ENCODE measurements around the gene GCAT. TPM values are rescaled to one million over a fixed set of nuclear protein-coding genes. Genes with fewer than 3 reads are reported as not detected.

Gene GCAT
- total and polyA plus RNA-seq, 10 of the 15 experiments (the other 5 are each of a cell fraction or from before 2014, with no cell fraction given): 0.95 to 34.3 (median 15.3) TPM

- TF ChIP-seq, protein P1, sequence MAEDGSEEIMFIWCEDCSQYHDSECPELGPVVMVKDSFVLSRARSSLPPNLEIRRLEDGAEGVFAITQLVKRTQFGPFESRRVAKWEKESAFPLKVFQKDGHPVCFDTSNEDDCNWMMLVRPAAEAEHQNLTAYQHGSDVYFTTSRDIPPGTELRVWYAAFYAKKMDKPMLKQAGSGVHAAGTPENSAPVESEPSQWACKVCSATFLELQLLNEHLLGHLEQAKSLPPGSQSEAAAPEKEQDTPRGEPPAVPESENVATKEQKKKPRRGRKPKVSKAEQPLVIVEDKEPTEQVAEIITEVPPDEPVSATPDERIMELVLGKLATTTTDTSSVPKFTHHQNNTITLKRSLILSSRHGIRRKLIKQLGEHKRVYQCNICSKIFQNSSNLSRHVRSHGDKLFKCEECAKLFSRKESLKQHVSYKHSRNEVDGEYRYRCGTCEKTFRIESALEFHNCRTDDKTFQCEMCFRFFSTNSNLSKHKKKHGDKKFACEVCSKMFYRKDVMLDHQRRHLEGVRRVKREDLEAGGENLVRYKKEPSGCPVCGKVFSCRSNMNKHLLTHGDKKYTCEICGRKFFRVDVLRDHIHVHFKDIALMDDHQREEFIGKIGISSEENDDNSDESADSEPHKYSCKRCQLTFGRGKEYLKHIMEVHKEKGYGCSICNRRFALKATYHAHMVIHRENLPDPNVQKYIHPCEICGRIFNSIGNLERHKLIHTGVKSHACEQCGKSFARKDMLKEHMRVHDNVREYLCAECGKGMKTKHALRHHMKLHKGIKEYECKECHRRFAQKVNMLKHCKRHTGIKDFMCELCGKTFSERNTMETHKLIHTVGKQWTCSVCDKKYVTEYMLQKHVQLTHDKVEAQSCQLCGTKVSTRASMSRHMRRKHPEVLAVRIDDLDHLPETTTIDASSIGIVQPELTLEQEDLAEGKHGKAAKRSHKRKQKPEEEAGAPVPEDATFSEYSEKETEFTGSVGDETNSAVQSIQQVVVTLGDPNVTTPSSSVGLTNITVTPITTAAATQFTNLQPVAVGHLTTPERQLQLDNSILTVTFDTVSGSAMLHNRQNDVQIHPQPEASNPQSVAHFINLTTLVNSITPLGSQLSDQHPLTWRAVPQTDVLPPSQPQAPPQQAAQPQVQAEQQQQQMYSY (CRISPR knock-in tag; IDR thresholded peaks at IDR 0.05): no peak
- TF ChIP-seq TARDBP (IDR thresholded peaks at IDR 0.05; ENCODE audit: borderline replicate concordance) (no peak), EP300 (IDR thresholded peaks at IDR 0.05; ENCODE audit: borderline replicate concordance in 1 of 2, control insufficient read depth in 1 of 2, low read depth in 2 of 2, low read length in 2 of 2) (no peak), SRF (IDR thresholded peaks at IDR 0.05; ENCODE audit: low read depth in 2 of 2, low read length in 2 of 2) (no peak), JUND (IDR thresholded peaks at IDR 0.05; ENCODE audit: low read depth, low read length) (no peak), FOS (IDR thresholded peaks at IDR 0.05; ENCODE audit: borderline replicate concordance, extremely low read depth, insufficient read length) (no peak), IKZF1 (conservative IDR thresholded peaks at IDR 0.05) (peak; percentile 76), HCFC1 (IDR thresholded peaks at IDR 0.05; ENCODE audit: low read length) (no peak), MTA2 (IDR thresholded peaks at IDR 0.05; ENCODE audit: low read depth) (peak; percentile 79), NBN (IDR thresholded peaks at IDR 0.05) (peak; percentile 60; the same call in 1 of the 2 replicates), POLR2AphosphoS5 (IDR thresholded peaks at IDR 0.05; ENCODE audit: low read length) (no peak), NRF1 (conservative IDR thresholded peaks at IDR 0.05; ENCODE audit: low read depth, low read length) (no peak), ZNF217 (IDR thresholded peaks at IDR 0.05) (peak; percentile 77), HDAC2 (IDR thresholded peaks at IDR 0.05) (no peak)
- TF ChIP-seq, protein P2, sequence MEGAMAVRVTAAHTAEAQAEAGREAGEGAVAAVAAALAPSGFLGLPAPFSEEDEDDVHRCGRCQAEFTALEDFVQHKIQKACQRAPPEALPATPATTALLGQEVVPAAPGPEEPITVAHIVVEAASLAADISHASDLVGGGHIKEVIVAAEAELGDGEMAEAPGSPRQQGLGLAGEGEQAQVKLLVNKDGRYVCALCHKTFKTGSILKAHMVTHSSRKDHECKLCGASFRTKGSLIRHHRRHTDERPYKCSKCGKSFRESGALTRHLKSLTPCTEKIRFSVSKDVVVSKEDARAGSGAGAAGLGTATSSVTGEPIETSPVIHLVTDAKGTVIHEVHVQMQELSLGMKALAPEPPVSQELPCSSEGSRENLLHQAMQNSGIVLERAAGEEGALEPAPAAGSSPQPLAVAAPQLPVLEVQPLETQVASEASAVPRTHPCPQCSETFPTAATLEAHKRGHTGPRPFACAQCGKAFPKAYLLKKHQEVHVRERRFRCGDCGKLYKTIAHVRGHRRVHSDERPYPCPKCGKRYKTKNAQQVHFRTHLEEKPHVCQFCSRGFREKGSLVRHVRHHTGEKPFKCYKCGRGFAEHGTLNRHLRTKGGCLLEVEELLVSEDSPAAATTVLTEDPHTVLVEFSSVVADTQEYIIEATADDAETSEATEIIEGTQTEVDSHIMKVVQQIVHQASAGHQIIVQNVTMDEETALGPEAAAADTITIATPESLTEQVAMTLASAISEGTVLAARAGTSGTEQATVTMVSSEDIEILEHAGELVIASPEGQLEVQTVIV (IDR thresholded peaks at IDR 0.05; ENCODE audit: borderline replicate concordance, partially characterized antibody): no peak
- TF ChIP-seq, protein P3, sequence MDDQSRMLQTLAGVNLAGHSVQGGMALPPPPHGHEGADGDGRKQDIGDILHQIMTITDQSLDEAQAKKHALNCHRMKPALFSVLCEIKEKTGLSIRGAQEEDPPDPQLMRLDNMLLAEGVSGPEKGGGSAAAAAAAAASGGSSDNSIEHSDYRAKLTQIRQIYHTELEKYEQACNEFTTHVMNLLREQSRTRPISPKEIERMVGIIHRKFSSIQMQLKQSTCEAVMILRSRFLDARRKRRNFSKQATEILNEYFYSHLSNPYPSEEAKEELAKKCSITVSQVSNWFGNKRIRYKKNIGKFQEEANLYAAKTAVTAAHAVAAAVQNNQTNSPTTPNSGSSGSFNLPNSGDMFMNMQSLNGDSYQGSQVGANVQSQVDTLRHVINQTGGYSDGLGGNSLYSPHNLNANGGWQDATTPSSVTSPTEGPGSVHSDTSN (IDR thresholded peaks at IDR 0.05; ENCODE audit: insufficient replicate concordance, low read depth, low read length): no peak
- TF ChIP-seq, protein P4, sequence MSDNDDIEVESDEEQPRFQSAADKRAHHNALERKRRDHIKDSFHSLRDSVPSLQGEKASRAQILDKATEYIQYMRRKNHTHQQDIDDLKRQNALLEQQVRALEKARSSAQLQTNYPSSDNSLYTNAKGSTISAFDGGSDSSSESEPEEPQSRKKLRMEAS (IDR thresholded peaks at IDR 0.05; ENCODE audit: low read depth, low read length): no peak
- TF ChIP-seq, protein P5, sequence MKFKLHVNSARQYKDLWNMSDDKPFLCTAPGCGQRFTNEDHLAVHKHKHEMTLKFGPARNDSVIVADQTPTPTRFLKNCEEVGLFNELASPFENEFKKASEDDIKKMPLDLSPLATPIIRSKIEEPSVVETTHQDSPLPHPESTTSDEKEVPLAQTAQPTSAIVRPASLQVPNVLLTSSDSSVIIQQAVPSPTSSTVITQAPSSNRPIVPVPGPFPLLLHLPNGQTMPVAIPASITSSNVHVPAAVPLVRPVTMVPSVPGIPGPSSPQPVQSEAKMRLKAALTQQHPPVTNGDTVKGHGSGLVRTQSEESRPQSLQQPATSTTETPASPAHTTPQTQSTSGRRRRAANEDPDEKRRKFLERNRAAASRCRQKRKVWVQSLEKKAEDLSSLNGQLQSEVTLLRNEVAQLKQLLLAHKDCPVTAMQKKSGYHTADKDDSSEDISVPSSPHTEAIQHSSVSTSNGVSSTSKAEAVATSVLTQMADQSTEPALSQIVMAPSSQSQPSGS (IDR thresholded peaks at IDR 0.05; ENCODE audit: low read length): 0 out of 2 replicates have a peak, but pooled peaks have one; percentile 41
These were observed 30.5 kb upstream of the GCAT start (continued) for GRCh38 chr22:37777122-37777687.

Data from GM12878 (cell line).